ENCODE measurements around the gene PRAMEF2.
"Not testable (repeated sequence)": the region's sequence is repeated elsewhere in the genome, so short reads cannot be mapped to it uniquely, and the experiment has no call there.

Gene PRAMEF2

DNA sequence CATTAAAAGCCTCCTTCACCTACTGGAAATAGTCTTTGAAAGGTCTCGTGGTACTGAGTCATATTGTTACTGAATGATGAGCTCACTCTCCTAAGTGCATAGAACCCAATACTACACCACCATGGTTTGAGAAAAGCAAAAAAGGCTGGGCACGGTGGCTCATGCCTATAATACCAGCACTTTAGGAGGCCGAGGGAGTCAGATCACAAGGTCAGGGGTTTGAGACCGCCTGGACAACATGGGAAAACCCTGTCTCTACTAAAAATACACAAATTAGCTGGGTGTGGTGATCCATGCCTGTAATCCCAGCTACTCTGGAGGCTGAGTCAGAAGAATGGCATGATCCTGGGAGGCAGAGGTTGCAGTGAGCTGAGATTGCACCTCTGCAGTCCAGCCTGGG lies 5.1 kb upstream of the PRAMEF2 start:
- H3K9me3 ChIP-seq: no peaks in the 10 kb centered on the region
- TF ChIP-seq, protein P1, sequence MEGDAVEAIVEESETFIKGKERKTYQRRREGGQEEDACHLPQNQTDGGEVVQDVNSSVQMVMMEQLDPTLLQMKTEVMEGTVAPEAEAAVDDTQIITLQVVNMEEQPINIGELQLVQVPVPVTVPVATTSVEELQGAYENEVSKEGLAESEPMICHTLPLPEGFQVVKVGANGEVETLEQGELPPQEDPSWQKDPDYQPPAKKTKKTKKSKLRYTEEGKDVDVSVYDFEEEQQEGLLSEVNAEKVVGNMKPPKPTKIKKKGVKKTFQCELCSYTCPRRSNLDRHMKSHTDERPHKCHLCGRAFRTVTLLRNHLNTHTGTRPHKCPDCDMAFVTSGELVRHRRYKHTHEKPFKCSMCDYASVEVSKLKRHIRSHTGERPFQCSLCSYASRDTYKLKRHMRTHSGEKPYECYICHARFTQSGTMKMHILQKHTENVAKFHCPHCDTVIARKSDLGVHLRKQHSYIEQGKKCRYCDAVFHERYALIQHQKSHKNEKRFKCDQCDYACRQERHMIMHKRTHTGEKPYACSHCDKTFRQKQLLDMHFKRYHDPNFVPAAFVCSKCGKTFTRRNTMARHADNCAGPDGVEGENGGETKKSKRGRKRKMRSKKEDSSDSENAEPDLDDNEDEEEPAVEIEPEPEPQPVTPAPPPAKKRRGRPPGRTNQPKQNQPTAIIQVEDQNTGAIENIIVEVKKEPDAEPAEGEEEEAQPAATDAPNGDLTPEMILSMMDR (IDR thresholded peaks at IDR 0.05): no peak
- H3K4me1 ChIP-seq: no peaks in the 10 kb centered on the region
- H3K27ac ChIP-seq: no peak overlapping the region
- no peaks in the 10 kb centered on the region for H3K36me3 ChIP-seq
- H3K27me3 ChIP-seq: no peaks in the 10 kb centered on the region
- no peak overlapping the region for H3K4me3 ChIP-seq
- no peak for DNase-seq
- intact Hi-C loops (cut with DNase I; ENCODE audit: low total_unique reads): no loop called here

DNA sequence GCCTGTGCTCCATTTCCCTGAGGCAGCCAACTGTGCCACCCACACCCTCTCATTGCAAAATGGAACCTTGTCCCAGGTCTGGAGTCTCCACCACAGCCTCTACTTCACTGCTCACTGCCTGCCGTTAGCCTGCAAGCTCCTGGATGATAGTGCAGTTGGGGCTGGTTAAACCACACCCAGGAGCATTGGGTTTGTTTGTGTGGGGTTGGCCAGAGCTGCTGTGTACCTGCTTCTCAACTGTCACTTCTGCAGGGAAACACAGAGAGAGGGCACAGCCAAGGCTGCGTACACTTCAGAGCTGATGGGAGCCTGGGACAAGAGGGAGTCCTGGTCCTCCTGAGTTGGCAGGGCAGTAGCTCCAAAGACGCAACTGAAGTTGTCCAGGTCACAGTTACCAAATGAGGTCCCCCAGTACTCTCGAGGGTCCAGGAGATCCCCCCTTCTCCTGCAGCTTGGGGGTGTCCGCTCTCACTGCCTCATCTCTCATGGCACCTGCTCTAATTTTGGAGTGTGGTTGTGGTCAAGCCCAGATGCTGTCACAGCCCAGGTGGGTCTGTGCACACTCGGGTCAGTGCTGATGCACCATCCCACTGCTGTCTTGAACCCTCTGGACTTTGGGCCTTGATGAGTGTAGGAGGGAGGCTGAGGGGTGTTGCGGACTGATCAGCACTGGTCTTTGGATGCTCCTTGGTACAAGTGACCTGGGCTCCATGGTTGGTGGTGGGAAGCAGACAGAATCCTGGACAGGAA lies 6.4 kb downstream of the PRAMEF2 start:
- DNase-seq; H3K36me3 ChIP-seq; H3K9me3 ChIP-seq; H3K4me3 ChIP-seq; H3K27me3 ChIP-seq; intact Hi-C loops (cut with DNase I; ENCODE audit: low total_unique reads); H3K27ac ChIP-seq; H3K4me1 ChIP-seq: not testable (repeated sequence)

DNA sequence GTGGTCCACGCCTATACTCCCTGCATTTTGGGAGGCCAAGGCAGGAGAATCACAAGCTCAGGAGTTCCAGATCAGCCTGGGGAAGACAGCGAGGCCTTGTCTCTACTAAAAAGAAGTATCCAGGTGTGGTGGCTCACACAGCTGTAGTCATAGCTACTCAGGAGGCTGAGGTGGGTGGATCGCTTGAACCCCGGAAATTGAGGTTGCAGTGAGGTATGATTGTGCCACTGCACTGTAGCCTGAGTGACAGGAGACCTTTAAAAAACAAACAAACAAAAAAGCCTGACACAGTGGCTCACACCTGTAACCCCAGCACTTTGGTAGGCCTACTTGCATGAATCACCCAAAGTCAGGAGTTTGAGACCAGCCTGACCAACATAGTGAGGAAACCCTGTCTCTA lies 21.6 kb downstream of the PRAMEF2 start:
- H3K4me1 ChIP-seq; DNase-seq; intact Hi-C loops (cut with DNase I; ENCODE audit: low total_unique reads); H3K4me3 ChIP-seq; H3K36me3 ChIP-seq; H3K27me3 ChIP-seq; H3K9me3 ChIP-seq; H3K27ac ChIP-seq: not testable (repeated sequence)

DNA sequence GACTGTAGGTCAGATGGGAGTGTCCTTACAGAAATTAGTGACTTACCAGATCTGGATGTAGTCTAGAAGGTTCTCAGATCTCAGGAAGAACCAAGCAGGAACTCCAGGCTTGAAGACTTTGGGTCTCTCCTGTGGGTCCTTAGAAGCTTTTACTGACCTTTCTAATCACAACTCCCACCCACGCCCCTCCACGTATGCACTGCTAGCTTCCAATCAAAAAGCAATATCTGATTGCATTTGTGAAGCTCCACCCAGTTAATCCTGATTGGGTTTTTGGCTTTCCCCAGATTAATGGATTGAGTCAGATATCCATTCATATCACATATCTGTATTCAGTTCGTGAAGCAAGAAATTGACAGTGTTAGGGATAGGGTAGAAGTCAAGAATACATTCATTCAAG lies 29.2 kb downstream of the PRAMEF2 start, which contains the start of gene PRAMEF4:
TSS of gene PRAMEF4 (minus strand) at position 101 of the 400 bp plus-strand sequence. CDS start 2,807 bp downstream, outside the sequence.
- H3K9me3 ChIP-seq; intact Hi-C loops (cut with DNase I; ENCODE audit: low total_unique reads); H3K4me1 ChIP-seq; H3K36me3 ChIP-seq; DNase-seq; H3K27ac ChIP-seq; H3K27me3 ChIP-seq; H3K4me3 ChIP-seq: not testable (repeated sequence)

DNA sequence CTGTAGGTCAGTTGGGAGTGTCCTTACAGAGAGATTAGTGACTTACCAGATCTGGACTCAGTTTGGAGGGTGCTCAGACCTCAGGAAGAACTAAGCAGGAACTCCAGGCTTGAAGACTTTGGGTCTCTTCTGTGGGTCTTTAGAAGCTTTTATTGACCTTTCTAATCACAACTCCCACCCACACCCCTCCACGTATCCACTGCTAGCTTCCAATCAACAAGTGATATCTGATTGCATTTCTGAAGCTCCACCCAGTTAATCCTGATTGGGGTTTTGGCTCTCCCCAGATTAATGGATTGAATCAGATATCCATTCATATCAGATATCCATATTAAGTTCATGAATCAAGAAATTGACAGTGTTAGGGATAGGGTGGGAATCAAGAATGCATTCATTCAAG lies 41.3 kb downstream of the PRAMEF2 start, which contains the start of gene PRAMEF10:
TSS of gene PRAMEF10 (minus strand) at position 101 of the 400 bp plus-strand sequence. CDS start 2,423 bp downstream, outside the sequence.
- H3K27ac ChIP-seq; H3K36me3 ChIP-seq; H3K4me3 ChIP-seq; intact Hi-C loops (cut with DNase I; ENCODE audit: low total_unique reads); H3K27me3 ChIP-seq; H3K9me3 ChIP-seq; H3K4me1 ChIP-seq; DNase-seq: not testable (repeated sequence)

DNA sequence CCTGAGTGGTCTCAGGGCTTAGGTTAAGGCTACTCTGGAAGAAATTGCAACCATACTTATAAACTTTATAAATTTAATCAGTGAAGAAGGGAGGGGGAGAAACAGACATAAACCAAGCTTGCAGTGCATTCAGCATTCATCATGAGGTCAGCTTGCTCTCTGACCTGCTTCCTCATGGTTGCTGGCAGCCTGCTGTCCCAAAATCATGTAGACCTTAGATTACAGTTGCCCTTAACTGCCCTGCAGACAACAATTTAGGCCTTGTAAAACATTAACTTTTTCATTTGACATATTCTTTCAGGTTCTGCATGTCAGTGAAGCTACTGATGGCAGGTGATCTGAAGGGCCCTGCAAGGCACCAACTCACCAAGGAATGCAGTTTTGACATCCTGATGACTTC lies 42.3 kb downstream of the PRAMEF2 start:
- H3K4me1 ChIP-seq; H3K27me3 ChIP-seq; DNase-seq; H3K36me3 ChIP-seq; H3K4me3 ChIP-seq; H3K9me3 ChIP-seq; intact Hi-C loops (cut with DNase I; ENCODE audit: low total_unique reads); H3K27ac ChIP-seq: not testable (repeated sequence)

DNA sequence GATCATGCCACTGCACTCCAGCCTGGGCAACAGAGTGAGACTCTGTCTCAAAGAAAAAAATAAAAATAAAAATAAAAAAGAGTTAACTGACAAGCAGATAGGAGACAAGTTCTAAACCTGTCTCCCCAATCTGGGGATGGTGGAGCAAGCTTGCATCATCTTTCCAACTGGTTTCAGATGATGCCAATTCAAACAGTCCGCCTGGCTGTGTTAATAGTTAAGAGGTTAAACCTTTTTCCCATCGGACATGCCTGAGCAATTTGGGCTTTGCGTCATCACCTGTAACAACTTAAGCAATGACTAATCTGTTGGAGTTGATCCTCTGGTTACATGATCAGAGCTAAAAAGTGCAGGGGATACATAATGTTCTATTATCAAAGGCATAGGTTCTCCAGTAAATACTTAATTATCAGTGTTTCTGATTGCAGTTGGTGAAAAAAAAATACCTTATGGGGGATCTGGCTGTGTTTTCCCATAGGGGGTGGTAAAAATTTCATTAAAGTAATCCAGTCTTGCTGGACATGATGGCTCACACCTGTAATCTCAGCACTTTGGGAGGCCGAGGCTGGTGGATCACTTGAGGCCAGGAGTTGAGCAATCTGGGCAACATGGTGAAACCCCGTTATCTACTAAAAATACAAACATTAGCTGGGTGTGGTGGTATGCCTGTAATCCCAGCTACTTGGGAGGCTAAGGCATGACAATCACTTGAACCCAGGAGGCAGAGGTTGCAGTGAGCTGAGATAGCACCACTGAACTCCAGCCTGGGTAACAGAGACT lies 47.1 kb downstream of the PRAMEF2 start:
- intact Hi-C loops (cut with DNase I; ENCODE audit: low total_unique reads); H3K4me3 ChIP-seq; DNase-seq; H3K27me3 ChIP-seq; H3K36me3 ChIP-seq; H3K9me3 ChIP-seq; H3K27ac ChIP-seq; H3K4me1 ChIP-seq: not testable (repeated sequence)

Data from tibial artery (tissue), 4 donors.